ENCODE results near the gene RALA. TPM values are rescaled to one million over a fixed set of nuclear protein-coding genes. Genes with fewer than 3 reads are reported as not detected.

Gene RALA
- total and polyA plus RNA-seq, 4 donors: 5.7 to 18.8 (median 9.2) TPM

DNA sequence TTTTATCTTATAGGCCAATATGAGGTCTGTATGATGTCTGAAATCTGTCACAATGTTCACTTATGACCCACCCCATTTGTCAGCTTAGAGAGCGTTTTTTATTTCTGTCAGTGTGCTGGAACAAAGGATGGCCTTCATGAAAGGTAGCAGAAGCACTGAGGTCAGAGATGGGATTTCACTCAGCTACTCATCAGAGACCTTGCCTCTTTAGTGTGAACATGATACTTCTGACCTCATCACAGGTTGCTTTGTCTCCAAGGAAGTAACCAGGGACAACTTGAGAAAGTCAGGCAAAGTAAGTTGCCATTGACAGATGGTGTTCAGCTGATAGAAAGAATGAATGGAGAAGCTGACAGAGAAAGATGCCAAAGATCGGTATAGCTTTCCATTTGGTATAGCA, 40.8 kb upstream of the RALA start:
- no peak for DNase-seq (ENCODE audit: low spot score)
- WGBS: 93% methylated on average over 2 of the region's 2 CpGs
- H3K36me3 ChIP-seq (ENCODE audit: control insufficient read depth in 4 of 4, insufficient read depth in 3 of 4, low read depth in 1 of 4, low read length in 3 of 4): no peaks in the 10 kb centered on the region

DNA sequence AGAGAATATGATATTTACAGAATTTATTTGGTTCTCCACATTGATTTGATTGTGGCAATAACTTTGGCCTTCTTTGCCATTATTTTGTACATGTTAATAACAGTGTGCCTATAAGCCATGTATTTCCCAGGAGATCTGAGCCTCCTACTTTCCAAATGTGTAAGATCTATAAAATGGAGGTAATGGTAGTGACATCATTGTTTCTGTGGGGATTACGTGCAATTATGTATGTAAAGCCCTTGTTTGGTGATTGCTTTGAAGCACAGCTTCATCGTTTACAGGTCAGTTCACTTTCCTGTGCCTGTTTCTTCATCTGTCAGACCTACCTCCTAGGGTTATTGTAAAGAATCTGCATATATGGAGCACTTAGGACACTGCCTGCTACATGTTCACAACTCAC, 39.8 kb upstream of the RALA start:
- Histone ChIP-seq H3K27ac (ENCODE audit: low read depth in 1 of 2, low read length in 2 of 2) (no peak overlapping the region), H3K4me1 (ENCODE audit: control insufficient read depth in 4 of 4, insufficient read depth in 4 of 4, low read length in 3 of 4) (no peaks in the 10 kb centered on the region), H3K36me3 (ENCODE audit: control insufficient read depth in 4 of 4, insufficient read depth in 3 of 4, low read depth in 1 of 4, low read length in 3 of 4) (no peaks in the 10 kb centered on the region), H3K4me3 (ENCODE audit: low read depth in 1 of 3, low read length in 3 of 3) (no peak overlapping the region), H3K9me3 (ENCODE audit: control insufficient read depth in 4 of 4, low read length in 3 of 4) (no peaks in the 10 kb centered on the region), H3K9ac (ENCODE audit: low read depth in 1 of 2, low read length in 2 of 2) (no peak overlapping the region), H3K27me3 (ENCODE audit: control insufficient read depth in 4 of 4, insufficient read depth in 4 of 4, low read length in 3 of 4) (no peaks in the 10 kb centered on the region)
- no peak for DNase-seq (ENCODE audit: low spot score)
- WGBS: 84% methylated on average over 2 of the region's 2 CpGs
- TF ChIP-seq GABPA (IDR thresholded peaks at IDR 0.05 in 1 of 2, conservative IDR thresholded peaks at IDR 0.05 in 1 of 2): no peak
- TF ChIP-seq, protein P1, sequence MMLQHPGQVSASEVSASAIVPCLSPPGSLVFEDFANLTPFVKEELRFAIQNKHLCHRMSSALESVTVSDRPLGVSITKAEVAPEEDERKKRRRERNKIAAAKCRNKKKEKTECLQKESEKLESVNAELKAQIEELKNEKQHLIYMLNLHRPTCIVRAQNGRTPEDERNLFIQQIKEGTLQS (IDR thresholded peaks at IDR 0.05): no peak
- TF ChIP-seq FOXA2 (IDR thresholded peaks at IDR 0.05): no peak
- TF ChIP-seq HNF4G (IDR thresholded peaks at IDR 0.05): no peak

More for the DNA sequence above, 40.8 kb upstream of the RALA start:
- no peaks in the 10 kb centered on the region for H3K9me3 ChIP-seq (ENCODE audit: control insufficient read depth in 4 of 4, low read length in 3 of 4)
- H3K4me1 ChIP-seq (ENCODE audit: control insufficient read depth in 4 of 4, insufficient read depth in 4 of 4, low read length in 3 of 4): no peaks in the 10 kb centered on the region
- H3K9ac ChIP-seq (ENCODE audit: low read depth in 1 of 2, low read length in 2 of 2): no peak overlapping the region
- no peak overlapping the region for H3K4me3 ChIP-seq (ENCODE audit: low read depth in 1 of 3, low read length in 3 of 3)
- H3K27ac ChIP-seq (ENCODE audit: low read depth in 1 of 2, low read length in 2 of 2): no peak overlapping the region
- no peak for TF ChIP-seq SP1 (IDR thresholded peaks at IDR 0.05)
- no peak for TF ChIP-seq HNF4G (IDR thresholded peaks at IDR 0.05)
- H3K27me3 ChIP-seq (ENCODE audit: control insufficient read depth in 4 of 4, insufficient read depth in 4 of 4, low read length in 3 of 4): no peaks in the 10 kb centered on the region

DNA sequence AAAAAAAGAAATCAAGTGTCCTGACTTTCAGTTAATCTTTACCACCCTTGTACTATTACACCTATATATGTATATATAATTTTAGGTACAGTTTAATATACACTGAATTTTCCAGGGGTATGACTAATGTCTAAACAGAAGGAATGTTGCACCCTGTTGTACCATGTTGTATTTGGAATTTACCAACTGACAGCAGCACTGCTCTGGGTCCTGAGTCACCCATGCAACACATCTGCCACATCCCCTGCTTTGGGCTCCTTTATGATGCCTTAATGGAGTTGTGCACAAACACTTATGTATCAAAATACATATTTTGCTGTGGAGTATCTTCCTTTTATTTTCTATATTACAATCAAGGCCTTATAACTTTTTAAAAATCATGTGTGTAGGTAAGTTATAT, 36.0 kb upstream of the RALA start:
- Histone ChIP-seq H3K9me3 (ENCODE audit: control insufficient read depth in 4 of 4, low read length in 3 of 4) (no peaks in the 10 kb centered on the region), H3K27ac (ENCODE audit: low read depth in 1 of 2, low read length in 2 of 2) (no peak overlapping the region), H3K4me1 (ENCODE audit: control insufficient read depth in 4 of 4, insufficient read depth in 4 of 4, low read length in 3 of 4) (no peaks in the 10 kb centered on the region), H3K27me3 (ENCODE audit: control insufficient read depth in 4 of 4, insufficient read depth in 4 of 4, low read length in 3 of 4) (no peaks in the 10 kb centered on the region), H3K36me3 (ENCODE audit: control insufficient read depth in 4 of 4, insufficient read depth in 3 of 4, low read depth in 1 of 4, low read length in 3 of 4) (no peaks in the 10 kb centered on the region), H3K9ac (ENCODE audit: low read depth in 1 of 2, low read length in 2 of 2) (no peak overlapping the region), H3K4me3 (ENCODE audit: low read depth in 1 of 3, low read length in 3 of 3) (no peak overlapping the region)
- TF ChIP-seq, protein P1 (IDR thresholded peaks at IDR 0.05): no peak
- TF ChIP-seq RAD21 (IDR thresholded peaks at IDR 0.05) (no peak), NR2F2 (IDR thresholded peaks at IDR 0.05) (no peak), EGR1 (IDR thresholded peaks at IDR 0.05; ENCODE audit: low read depth in 2 of 2) (no peak), SP1 (IDR thresholded peaks at IDR 0.05) (no peak), YY1 (IDR thresholded peaks at IDR 0.05) (no peak), JUND (IDR thresholded peaks at IDR 0.05) (no peak), TAF1 (conservative IDR thresholded peaks at IDR 0.05) (no peak), FOXA1 (IDR thresholded peaks at IDR 0.05) (no peak)
- TF ChIP-seq, protein P2, sequence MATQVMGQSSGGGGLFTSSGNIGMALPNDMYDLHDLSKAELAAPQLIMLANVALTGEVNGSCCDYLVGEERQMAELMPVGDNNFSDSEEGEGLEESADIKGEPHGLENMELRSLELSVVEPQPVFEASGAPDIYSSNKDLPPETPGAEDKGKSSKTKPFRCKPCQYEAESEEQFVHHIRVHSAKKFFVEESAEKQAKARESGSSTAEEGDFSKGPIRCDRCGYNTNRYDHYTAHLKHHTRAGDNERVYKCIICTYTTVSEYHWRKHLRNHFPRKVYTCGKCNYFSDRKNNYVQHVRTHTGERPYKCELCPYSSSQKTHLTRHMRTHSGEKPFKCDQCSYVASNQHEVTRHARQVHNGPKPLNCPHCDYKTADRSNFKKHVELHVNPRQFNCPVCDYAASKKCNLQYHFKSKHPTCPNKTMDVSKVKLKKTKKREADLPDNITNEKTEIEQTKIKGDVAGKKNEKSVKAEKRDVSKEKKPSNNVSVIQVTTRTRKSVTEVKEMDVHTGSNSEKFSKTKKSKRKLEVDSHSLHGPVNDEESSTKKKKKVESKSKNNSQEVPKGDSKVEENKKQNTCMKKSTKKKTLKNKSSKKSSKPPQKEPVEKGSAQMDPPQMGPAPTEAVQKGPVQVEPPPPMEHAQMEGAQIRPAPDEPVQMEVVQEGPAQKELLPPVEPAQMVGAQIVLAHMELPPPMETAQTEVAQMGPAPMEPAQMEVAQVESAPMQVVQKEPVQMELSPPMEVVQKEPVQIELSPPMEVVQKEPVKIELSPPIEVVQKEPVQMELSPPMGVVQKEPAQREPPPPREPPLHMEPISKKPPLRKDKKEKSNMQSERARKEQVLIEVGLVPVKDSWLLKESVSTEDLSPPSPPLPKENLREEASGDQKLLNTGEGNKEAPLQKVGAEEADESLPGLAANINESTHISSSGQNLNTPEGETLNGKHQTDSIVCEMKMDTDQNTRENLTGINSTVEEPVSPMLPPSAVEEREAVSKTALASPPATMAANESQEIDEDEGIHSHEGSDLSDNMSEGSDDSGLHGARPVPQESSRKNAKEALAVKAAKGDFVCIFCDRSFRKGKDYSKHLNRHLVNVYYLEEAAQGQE (IDR thresholded peaks at IDR 0.05): no peak
- TF ChIP-seq, protein P3, sequence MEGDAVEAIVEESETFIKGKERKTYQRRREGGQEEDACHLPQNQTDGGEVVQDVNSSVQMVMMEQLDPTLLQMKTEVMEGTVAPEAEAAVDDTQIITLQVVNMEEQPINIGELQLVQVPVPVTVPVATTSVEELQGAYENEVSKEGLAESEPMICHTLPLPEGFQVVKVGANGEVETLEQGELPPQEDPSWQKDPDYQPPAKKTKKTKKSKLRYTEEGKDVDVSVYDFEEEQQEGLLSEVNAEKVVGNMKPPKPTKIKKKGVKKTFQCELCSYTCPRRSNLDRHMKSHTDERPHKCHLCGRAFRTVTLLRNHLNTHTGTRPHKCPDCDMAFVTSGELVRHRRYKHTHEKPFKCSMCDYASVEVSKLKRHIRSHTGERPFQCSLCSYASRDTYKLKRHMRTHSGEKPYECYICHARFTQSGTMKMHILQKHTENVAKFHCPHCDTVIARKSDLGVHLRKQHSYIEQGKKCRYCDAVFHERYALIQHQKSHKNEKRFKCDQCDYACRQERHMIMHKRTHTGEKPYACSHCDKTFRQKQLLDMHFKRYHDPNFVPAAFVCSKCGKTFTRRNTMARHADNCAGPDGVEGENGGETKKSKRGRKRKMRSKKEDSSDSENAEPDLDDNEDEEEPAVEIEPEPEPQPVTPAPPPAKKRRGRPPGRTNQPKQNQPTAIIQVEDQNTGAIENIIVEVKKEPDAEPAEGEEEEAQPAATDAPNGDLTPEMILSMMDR (IDR thresholded peaks at IDR 0.05; ENCODE audit: low read depth, low read length, missing input control): no peak
- TF ChIP-seq, protein P4, sequence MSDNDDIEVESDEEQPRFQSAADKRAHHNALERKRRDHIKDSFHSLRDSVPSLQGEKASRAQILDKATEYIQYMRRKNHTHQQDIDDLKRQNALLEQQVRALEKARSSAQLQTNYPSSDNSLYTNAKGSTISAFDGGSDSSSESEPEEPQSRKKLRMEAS (IDR thresholded peaks at IDR 0.05): no peak
- DNase-seq (ENCODE audit: low spot score): no peak

Measured in liver (tissue), 9 donors.